Activated CD8-positive, alpha-beta T cell treated with anti-CD3 and anti-CD28 coated beads for 36 hours (primary cell): ENCODE results near the gene IL1R1. TPM values are rescaled to one million over a fixed set of nuclear protein-coding genes. Genes with fewer than 3 reads are reported as not detected.

Experiments used
- ATAC-seq: fragments of 200-7000 bp; cut with Tn5 transposase; one replicate; pipeline ENCODE4 v1.10.0; 2021; ENCODE audit warnings: mild to moderate bottlenecking, moderate library complexity
- CTCF ChIA-PET: fragments of 350-600 bp; sonication (Branson Sonifier 250); formaldehyde crosslinking; loops from one replicate; lab custom pipeline; 2021; ENCODE audit warnings: antibody characterized with exemption; lab: Charles Lee
- POLR2A ChIA-PET: fragments of 350-600 bp; sonication (Branson Sonifier 250); formaldehyde crosslinking; loops from one replicate; lab custom pipeline; 2021; ENCODE audit warnings: antibody characterized with exemption; lab: Charles Lee
- DNase-seq: peaks from one replicate; pipeline ENCODE4 v3.0.0-alpha.2; 2020
- H3K27ac Mint-ChIP-seq: one replicate; pipeline ENCODE4 v1.8.0; 2021; ENCODE audit warnings: mild to moderate bottlenecking, mixed read lengths
- H3K27me3 Mint-ChIP-seq: one replicate; pipeline ENCODE4 v1.8.0; 2021; ENCODE audit warnings: mixed read lengths
- H3K36me3 Mint-ChIP-seq: one replicate; pipeline ENCODE4 v1.8.0; 2021; ENCODE audit warnings: low read depth, mixed read lengths
- H3K4me1 Mint-ChIP-seq: one replicate; pipeline ENCODE4 v1.8.0; 2021; ENCODE audit warnings: low read depth, mixed read lengths
- H3K4me3 Mint-ChIP-seq: one replicate; pipeline ENCODE4 v1.8.0; 2021; ENCODE audit warnings: mild to moderate bottlenecking, moderate library complexity, mixed read lengths
- H3K9me3 Mint-ChIP-seq: one replicate; pipeline ENCODE4 v1.8.0; 2021; ENCODE audit warnings: mixed read lengths
- intact Hi-C: fragments of 100-400 bp; cut with micrococcal nuclease; formaldehyde crosslinking; loops from one replicate; pipeline ENCODE4 v1.10.0; 2022
- total RNA-seq, 2 experiments: library from RNA; stranded (reverse); gene quantifications; one replicate each; pipeline ENCODE4 v1.2.3, GENCODE V29; 2021
- TF ChIP-seq, protein P1 (sequence below): fragments of 200-600 bp; IDR thresholded peaks from one replicate; pipeline ENCODE4 v1.8.0; 2022; ENCODE audit warnings: antibody characterized with exemption, mild to moderate bottlenecking

IL1R1 gene
- total RNA-seq, 2 experiments from 2014 or later: 0.63 to 0.68 TPM

DNA sequence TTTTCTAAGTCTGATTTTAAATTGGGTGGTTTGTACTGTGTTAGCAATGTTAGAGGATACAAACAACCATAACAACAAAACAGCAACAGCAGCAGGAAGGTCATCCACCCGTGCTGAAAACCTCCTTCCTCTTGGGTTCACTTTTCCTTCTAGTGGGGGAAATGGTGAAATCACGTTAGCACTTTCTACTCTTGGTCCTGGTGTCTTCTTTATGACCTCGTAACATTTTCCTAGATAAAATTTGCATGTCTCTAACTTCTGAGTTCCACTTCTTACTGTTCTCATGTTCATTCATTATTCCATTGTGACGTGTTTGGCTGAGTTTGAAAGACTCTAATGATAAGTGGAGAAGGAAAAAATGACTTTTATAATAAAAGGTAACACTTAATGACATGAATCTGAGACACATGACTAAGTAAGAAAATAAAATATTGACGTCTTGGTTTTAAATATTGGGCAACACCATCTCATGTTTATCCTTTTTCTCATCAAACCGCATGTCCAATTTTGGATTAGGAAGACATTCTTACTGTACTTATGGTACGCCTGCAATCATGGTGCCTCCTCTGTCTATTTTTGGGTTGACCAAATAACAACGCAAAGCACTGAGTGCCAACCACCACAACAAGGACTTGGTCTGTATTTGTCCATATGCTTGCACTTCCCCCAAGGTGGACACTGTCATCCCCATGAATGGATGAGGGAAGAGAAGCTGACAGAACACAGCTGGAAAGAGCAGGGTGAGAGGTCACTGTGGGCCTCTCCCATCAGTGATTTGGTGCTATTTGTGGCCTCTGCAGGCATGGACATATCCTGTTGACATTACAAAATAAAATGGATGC lies 25.7 kb upstream of the IL1R1 start:
- Mint-ChIP-seq H3K9me3 (no peaks in the 10 kb centered on the region), H3K27me3 (peaks cover 1% of the 10 kb centered on the region), H3K27ac (no peak overlapping the region), H3K4me3 (no peak overlapping the region), H3K36me3 (no peaks in the 10 kb centered on the region), H3K4me1 (peaks cover 34% of the 10 kb centered on the region)
- intact Hi-C loops: no loop called here
- no peak for DNase-seq
- ATAC-seq: no peak
- TF ChIP-seq, protein P1, sequence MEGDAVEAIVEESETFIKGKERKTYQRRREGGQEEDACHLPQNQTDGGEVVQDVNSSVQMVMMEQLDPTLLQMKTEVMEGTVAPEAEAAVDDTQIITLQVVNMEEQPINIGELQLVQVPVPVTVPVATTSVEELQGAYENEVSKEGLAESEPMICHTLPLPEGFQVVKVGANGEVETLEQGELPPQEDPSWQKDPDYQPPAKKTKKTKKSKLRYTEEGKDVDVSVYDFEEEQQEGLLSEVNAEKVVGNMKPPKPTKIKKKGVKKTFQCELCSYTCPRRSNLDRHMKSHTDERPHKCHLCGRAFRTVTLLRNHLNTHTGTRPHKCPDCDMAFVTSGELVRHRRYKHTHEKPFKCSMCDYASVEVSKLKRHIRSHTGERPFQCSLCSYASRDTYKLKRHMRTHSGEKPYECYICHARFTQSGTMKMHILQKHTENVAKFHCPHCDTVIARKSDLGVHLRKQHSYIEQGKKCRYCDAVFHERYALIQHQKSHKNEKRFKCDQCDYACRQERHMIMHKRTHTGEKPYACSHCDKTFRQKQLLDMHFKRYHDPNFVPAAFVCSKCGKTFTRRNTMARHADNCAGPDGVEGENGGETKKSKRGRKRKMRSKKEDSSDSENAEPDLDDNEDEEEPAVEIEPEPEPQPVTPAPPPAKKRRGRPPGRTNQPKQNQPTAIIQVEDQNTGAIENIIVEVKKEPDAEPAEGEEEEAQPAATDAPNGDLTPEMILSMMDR: no peak
- POLR2A ChIA-PET: no interaction called here
- CTCF ChIA-PET: interaction anchor here (1.1 to 3.8 kb wide), 4 partner anchors 96 to 327 kb away, joined by 3 to 17 read pairs (median 11); no protein-coding TSS in a partner anchor

DNA sequence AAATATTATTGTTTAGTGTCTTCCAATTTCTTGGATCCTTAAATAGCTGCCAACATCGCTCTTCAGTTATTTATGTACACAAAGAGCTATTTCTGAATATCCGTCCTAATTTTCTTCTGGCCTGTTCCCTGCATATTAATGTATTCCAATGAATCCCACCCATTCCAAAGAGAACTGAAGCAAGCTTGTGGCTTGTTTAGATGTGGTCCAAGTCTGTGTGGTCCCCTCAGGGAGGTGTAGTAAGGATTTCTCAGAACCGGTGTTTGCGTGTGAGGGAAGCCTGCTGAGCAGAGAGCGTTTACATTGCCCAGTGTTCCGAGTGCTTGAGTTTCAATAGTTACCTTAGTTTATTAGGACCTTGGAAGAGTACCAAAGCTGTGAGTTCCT lies 25.1 kb upstream of the IL1R1 start:
- peaks cover 1% of the 10 kb centered on the region for H3K27me3 Mint-ChIP-seq
- POLR2A ChIA-PET: no interaction called here
- H3K9me3 Mint-ChIP-seq: no peaks in the 10 kb centered on the region
- TF ChIP-seq, protein P1: no peak
- H3K36me3 Mint-ChIP-seq: no peaks in the 10 kb centered on the region
- ATAC-seq: no peak
- peaks cover 30% of the 10 kb centered on the region for H3K4me1 Mint-ChIP-seq
- intact Hi-C loops: no loop called here
- CTCF ChIA-PET: interaction anchor here (1.1 to 3.2 kb wide), 3 partner anchors 97 to 326 kb away, joined by 3 to 17 read pairs (median 6); no protein-coding TSS in a partner anchor
- DNase-seq: no peak
- H3K27ac Mint-ChIP-seq: no peak overlapping the region
- no peak overlapping the region for H3K4me3 Mint-ChIP-seq

DNA sequence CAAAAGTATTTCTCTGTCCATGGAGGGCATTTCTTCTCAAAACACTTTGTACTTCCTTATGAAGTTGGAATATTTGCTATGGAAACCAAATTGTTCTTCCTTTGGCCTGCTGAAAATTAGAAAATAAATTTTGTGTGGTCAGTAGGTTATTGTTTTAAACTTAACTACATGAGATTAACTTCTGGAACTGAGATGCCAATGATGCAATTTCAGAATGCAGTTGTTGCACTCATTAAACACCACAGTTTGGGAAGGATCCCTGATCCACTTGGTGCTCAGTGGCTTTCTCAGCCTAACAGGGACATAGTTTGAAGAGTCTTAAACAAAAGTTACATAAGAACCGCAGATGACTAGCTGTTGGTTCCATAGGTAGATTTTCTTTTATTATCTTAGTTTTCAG lies 23.3 kb upstream of the IL1R1 start:
- ChIA-PET CTCF (interaction anchor here (1.0 to 3.2 kb wide), 4 partner anchors 15 to 237 kb away, joined by 3 to 17 read pairs (median 3); partner anchors contain the start of gene IL18R1), POLR2A (no interaction called here)
- intact Hi-C loops: no loop called here
- Mint-ChIP-seq H3K4me3 (no peak overlapping the region), H3K4me1 (peaks cover 20% of the 10 kb centered on the region), H3K27ac (no peak overlapping the region), H3K9me3 (no peaks in the 10 kb centered on the region), H3K27me3 (peaks cover 1% of the 10 kb centered on the region), H3K36me3 (no peaks in the 10 kb centered on the region)
- no peak for ATAC-seq
- no peak for DNase-seq
- TF ChIP-seq, protein P1: no peak

DNA sequence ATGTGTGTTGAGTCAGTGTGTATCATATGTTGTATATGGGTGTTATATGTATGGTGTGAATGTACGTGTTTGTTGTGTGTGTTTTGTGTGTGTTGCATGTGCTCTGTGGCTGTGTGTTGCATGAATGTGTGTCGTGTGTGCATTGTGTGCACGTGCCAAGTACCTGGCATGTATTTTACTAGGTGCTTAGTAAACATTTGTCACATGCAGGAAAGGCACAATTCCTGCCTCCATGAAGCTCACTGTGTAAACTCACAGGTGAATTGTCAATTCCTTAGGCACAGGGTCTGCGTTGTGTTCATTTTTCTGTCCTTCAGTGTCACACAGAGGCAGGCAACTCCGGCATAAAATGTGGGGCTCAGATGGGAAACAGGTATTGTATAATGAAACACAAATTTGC lies 22.3 kb upstream of the IL1R1 start:
- TF ChIP-seq, protein P1: no peak
- Mint-ChIP-seq H3K9me3 (peaks cover 3% of the 10 kb centered on the region), H3K36me3 (no peaks in the 10 kb centered on the region), H3K27me3 (peaks cover 1% of the 10 kb centered on the region), H3K4me1 (peaks cover 10% of the 10 kb centered on the region), H3K4me3 (no peak overlapping the region), H3K27ac (no peak overlapping the region)
- intact Hi-C loops: no loop called here
- DNase-seq: no peak
- ATAC-seq: no peak
- CTCF ChIA-PET: interaction anchor here (1.0 to 1.2 kb wide), 2 partner anchors 77 to 236 kb away, joined by 3 read pairs; partner anchors contain the start of gene IL18R1
- POLR2A ChIA-PET: interaction anchor here (0.6 to 1.0 kb wide), 2 partner anchors 10 to 308 kb away, joined by 3 read pairs; no protein-coding TSS in a partner anchor

DNA sequence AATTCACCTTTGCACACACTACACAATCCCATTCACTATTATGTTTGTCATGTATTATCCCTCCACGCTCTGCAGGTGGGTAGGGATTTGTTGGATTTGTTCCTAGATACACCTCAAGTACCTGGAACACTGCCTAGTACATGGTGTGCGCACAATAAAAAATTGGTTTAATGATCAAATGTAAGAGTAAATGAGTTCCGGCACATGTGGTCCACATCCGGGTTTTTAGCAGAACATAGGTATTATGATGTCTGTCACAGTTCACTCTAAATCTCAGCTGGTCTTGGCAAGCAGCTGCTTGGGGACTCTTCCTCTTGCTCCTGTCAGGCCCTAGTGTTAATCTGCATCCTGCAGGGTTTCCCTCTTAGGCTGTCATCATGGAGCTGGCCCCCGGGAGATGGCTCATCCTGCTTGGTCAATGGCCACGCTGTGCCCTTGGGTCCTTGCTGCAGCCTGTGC lies 21.8 kb upstream of the IL1R1 start:
- TF ChIP-seq, protein P1: no peak
- ATAC-seq: no peak
- intact Hi-C loops: no loop called here
- H3K4me3 Mint-ChIP-seq: no peak overlapping the region
- H3K4me1 Mint-ChIP-seq: peaks cover 5% of the 10 kb centered on the region
- ChIA-PET CTCF (interaction anchor here (1.2 kb wide), 1 partner anchor 235 kb away, joined by 3 read pairs; the partner anchor contains the start of gene IL18R1), POLR2A (interaction anchor here (0.6 to 1.0 kb wide), 2 partner anchors 11 to 309 kb away, joined by 3 read pairs; no protein-coding TSS in a partner anchor)
- H3K27me3 Mint-ChIP-seq: peaks cover 1% of the 10 kb centered on the region
- H3K27ac Mint-ChIP-seq: no peak overlapping the region
- peaks cover 3% of the 10 kb centered on the region for H3K9me3 Mint-ChIP-seq
- no peak for DNase-seq
- H3K36me3 Mint-ChIP-seq: no peaks in the 10 kb centered on the region
